Measurements from ENCODE around the gene RPS6KA2.

Gene RPS6KA2

GRCh38 chr6:166613027-166613426 lies 14.0 kb downstream of the RPS6KA2 start:
- no peak for DNase-seq

- DNase-seq = no peak
Observed at GRCh38 chr6:166612471-166612881, 14.6 kb downstream of the RPS6KA2 start.

GRCh38 chr6:166611631-166612030 lies 15.4 kb downstream of the RPS6KA2 start:
- no peak for DNase-seq

- no peak for DNase-seq
Observed at GRCh38 chr6:166610069-166610468, 17.0 kb downstream of the RPS6KA2 start.

- DNase-seq = no peak
Observed at GRCh38 chr6:166608774-166609173, 18.3 kb downstream of the RPS6KA2 start.

- DNase-seq = no peak
Observed at GRCh38 chr6:166605752-166606151, 21.3 kb downstream of the RPS6KA2 start.

- DNase-seq = no peak
Observed at GRCh38 chr6:166604911-166605310, 22.1 kb downstream of the RPS6KA2 start.

GRCh38 chr6:166604328-166604727 lies 22.7 kb downstream of the RPS6KA2 start:
- DNase-seq = no peak

GRCh38 chr6:166603043-166603690 lies 23.9 kb downstream of the RPS6KA2 start:
- no peak for DNase-seq

GRCh38 chr6:166601956-166602355 lies 25.1 kb downstream of the RPS6KA2 start:
- no peak for DNase-seq

GRCh38 chr6:166600931-166601330 lies 26.1 kb downstream of the RPS6KA2 start:
- DNase-seq = no peak

GRCh38 chr6:166599205-166599604 lies 27.8 kb downstream of the RPS6KA2 start:
- DNase-seq = no peak

- no peak for DNase-seq
Observed at GRCh38 chr6:166598441-166599138, 28.5 kb downstream of the RPS6KA2 start.

GRCh38 chr6:166597711-166598440 lies 29.2 kb downstream of the RPS6KA2 start:
- DNase-seq = no peak

GRCh38 chr6:166596776-166597507 lies 30.1 kb downstream of the RPS6KA2 start:
- no peak for DNase-seq

- no peak for DNase-seq
Observed at GRCh38 chr6:166595949-166596348, 31.1 kb downstream of the RPS6KA2 start.

GRCh38 chr6:166595061-166595780 lies 31.8 kb downstream of the RPS6KA2 start:
- DNase-seq = no peak

- no peak for DNase-seq
Observed at GRCh38 chr6:166592821-166593220, 34.2 kb downstream of the RPS6KA2 start.

GRCh38 chr6:166591961-166592520 lies 35.0 kb downstream of the RPS6KA2 start:
- no peak for DNase-seq

GRCh38 chr6:166591026-166591425 lies 36.0 kb downstream of the RPS6KA2 start:
- DNase-seq = no peak

GRCh38 chr6:166589786-166590574 lies 37.1 kb downstream of the RPS6KA2 start:
- DNase-seq = no peak
